GM19452 (cell line): ENCODE data around the gene JAZF1.
"Not testable (repeated sequence)": the region's sequence is repeated elsewhere in the genome, so short reads cannot be mapped to it uniquely, and the experiment has no call there.

Source experiments
- ATAC-seq: cut with Tn5 transposase; IDR thresholded peaks from one replicate; pipeline ENCODE4 v1.9.1; 2021; ENCODE audit not compliant: unreplicated experiment

Gene JAZF1

GRCh38 chr7:27860800-27861199 lies 319.8 kb downstream of the JAZF1 start:
- no peak for ATAC-seq

DNA sequence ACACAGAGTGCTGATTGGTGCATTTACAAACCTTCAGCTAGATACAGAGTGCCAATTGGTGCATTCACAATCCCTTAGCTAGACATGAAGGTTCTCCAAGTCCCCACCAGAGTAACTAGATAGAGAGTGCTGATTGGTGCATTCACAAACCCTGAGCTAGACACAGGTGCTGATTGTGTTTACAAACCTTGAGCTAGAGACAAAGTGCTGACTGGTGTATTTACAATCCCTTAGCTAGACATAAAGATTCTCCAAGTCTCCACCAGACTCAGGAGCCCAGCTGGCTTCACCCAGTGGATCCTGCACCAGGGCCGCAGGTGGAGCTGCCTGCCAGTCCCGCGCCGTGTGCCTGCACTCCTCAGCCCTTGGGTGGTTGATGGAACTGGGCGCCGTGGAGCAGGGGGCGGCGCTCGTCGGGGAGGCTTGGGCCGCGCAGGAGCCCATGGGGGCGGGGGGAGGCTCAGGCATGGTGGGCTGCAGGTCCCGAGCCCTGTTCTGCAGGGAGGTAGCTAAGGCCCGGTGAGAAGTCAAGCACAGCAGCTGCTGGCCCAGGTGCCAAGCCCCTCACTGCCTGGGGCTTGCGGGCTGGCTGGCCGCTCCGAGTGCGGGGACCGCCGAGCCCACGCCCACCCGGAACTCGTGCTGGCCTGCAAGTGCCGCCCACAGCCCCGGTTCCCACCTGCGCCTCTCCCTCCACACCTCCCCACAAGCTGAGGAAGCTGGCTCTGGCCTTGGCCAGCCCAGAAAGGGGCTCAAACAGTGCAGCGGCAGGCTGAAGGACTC lies 323.7 kb downstream of the JAZF1 start:
- ATAC-seq: not testable (repeated sequence)

DNA sequence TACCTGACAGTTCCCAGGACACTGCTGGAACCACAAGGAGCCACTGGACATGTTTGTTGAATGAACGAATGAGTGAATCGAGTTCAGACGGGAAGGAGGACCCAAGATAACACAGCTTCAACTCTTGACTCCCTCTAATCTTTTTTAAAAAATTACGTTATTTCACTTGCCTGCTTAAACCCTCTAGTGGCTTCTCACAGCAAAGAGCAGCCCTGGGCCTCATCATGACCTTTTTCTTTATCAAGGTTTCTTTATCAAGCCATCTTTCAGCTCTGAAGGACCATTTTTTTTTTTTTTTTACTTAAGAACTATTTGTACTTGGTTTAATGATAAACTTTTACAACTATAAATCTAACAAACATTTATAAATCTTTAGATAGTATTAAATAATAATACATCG lies 330.1 kb downstream of the JAZF1 start:
- no peak for ATAC-seq

- ATAC-seq: no peak
Measured at GRCh38 chr7:27846388-27846787, 334.2 kb downstream of the JAZF1 start.

DNA sequence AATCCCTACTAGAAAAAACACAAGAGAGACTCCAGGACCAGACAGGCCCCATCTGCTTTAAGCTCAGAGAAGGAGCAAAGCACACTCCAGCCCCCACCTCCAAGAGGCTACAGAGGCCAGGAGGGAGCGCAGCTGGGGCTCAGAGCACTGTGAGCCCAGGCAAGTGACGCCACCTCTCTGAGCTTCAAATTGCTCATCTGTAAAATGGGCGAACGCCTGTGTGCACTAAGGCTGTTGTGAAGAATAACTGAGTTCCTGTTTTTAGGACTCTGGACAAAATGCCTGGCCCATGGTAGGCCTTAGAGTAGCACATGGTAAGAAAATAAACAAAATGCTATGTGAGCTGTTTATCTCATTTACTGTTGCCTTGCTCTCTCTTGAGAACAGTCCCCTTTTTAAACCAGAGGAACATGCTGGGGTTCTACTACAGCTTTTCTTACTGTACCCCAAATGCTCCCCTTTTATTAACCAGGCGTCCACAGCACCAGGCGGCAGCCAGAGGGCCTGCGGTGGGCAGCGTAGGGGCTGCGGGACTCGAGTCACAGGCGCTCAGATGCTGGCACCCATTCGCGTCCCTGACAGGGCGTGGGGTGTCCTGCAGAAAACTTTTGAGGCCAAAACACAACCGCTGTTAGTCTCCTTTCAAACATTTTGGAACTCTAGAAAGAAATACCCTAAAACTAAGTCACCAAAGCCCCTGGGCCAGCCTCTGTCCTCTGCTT lies 336.9 kb downstream of the JAZF1 start:
- ATAC-seq: no peak

DNA sequence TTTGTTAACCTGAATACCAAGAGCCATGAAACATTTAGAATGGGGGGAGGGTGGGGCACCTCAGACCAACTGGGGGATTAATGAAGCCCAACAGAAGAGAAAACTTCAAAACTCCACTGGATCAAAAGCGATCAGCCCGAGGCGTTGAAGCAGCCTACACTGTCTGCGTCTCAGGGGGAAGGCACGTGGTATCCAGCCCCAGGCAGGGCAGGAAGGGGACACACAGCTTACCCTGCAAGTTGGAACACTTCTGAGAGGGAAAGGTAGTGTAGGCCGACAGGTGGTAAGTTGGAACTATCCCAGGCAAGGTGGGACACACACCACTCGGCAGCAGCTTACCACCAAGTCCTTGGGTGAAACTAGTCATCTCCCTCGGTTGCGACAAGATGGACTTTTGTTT lies 337.7 kb downstream of the JAZF1 start:
- no peak for ATAC-seq

DNA sequence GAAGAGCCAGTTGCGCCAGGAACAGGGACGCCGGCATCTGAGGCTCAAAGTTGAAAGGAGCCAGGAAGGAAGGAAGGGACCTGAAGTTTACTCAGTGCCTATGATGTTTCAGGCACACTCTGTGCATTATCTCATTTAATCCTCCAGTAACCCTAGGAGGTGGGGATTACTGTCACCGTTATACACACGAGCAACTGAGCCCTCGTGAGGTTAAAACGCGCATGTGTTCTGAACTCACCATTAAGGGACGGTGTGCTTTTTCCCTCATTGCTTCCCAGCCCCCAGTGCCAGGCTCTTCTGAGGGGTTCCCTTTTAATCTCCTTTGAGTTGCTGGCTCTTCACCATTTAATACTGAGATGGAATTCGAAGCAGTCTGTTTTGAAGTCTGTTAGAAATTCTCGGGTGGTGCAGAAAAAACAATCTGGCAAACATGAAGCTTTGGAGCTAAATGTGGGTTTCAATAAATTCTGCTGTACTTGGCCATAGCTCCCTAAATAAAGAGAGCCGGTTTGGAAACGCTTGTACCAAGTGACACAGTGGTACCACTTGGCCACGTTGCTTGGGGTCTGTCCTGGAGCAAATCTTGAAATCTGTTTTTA lies 338.4 kb downstream of the JAZF1 start:
- ATAC-seq: no peak

GRCh38 chr7:27840760-27841364 lies 339.7 kb downstream of the JAZF1 start:
- no peak for ATAC-seq

GRCh38 chr7:27840313-27840712 lies 340.3 kb downstream of the JAZF1 start:
- no peak for ATAC-seq

DNA sequence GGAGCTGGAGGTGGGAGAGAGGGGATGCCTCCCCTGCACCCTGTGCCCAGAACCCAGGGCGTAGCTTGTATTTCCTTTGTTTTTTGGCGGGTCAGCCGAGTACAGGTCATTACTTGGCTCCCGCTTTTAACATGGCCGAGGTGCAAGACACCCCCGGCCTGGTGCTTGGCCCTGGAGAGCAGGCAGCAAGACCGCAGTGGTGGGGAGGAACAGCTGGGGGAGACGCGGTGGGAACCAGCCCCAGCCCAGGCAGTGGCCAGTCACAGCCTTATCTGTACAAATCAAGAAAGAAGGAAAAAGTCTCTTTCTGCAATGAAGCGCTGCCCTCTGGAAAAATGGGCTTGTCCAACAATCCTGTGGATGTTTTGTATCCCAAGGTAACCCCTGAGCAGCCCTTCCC lies 341.5 kb downstream of the JAZF1 start:
- no peak for ATAC-seq

- no peak for ATAC-seq
Measured at GRCh38 chr7:27836536-27836935, 344.1 kb downstream of the JAZF1 start.

GRCh38 chr7:27835376-27835775 lies 345.2 kb downstream of the JAZF1 start:
- no peak for ATAC-seq

GRCh38 chr7:27834179-27834921 lies 346.2 kb downstream of the JAZF1 start:
- ATAC-seq: no peak

DNA sequence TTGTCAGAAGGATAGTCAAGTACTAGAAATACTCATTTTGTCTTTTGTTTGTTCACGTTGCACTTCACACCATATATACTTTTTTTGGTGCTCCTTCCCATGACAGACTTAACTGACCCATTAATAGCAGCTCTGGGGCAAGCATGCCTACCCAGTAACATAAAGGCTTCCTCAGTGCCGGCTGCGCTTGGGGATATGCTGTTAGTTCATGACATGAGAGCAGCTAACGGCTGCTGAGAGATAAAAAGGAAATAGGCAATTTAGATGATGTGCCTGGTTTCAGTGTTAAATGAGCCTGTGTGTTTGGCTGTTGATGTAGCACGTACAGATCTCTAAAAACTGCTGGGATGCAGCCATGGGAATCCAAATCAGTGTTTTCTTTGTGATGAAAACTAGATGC lies 354.2 kb downstream of the JAZF1 start:
- no peak for ATAC-seq

DNA sequence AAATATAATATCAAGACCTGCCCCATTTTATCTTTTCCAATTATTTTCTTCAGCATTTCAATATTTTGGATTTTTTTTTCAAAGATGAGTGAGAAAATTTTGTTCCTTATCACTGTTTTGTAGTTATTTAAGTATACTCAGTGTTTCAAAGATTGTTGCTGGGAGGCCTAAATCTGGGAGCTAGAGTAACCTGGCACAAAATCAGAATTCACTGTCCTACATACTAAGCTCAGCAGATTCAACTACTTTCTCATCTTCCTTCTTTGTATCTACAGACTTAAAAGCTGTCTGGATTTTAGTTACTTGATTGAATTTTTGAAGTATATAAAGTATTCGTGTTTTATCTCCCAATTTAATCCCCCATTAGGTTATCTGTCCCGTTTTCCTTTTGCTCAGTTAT lies 354.7 kb downstream of the JAZF1 start:
- ATAC-seq: no peak

- no peak for ATAC-seq
Measured at GRCh38 chr7:27822245-27822644, 358.4 kb downstream of the JAZF1 start.

DNA sequence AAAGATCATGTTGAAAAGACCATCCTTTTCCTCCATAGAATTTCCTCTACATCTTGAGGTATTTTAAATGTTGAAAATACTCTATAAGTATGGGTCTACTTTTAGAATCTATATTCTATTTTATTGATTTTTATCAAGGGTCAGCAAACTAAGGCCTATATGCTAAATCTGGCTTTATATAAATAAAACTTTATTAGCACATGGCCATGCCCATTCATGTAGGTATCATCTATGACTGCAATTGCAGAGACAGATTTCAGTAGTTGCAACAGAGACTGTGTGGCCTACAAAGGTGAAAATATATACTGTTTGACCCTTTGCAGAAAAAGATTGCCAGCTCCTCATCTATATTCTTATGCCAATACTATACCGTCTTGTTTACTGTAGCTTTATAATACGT lies 367.9 kb downstream of the JAZF1 start:
- ATAC-seq: no peak

- no peak for ATAC-seq
Measured at GRCh38 chr7:27810186-27810585, 370.4 kb downstream of the JAZF1 start.

DNA sequence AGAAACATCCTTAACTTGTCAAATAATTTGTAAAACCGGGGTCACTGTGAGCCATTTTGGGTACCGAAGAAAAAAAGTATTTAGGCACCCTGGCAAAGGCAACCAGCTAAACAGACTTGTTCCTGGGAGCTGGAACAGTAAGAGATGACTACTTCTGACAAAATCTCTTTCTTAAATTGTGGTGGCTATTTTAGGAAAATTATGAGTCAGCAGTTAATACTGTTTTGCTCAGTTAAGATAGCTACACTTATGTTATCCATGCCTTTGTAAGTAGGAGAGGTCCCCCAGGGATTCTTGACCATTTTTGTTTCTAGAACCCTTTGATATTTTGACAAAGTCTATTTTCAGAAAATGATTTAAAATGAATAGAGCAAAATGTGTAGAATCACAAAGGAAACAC lies 372.0 kb downstream of the JAZF1 start:
- no peak for ATAC-seq

- no peak for ATAC-seq
Measured at GRCh38 chr7:27804139-27804538, 376.5 kb downstream of the JAZF1 start.

GRCh38 chr7:27802999-27803398 lies 377.6 kb downstream of the JAZF1 start:
- ATAC-seq: no peak
